OCI-M1 (cell line): ENCODE results near the gene MRTFB.

Experiments used
- DNase-seq: peaks from one replicate; lab custom pipeline; 2025; lab: John Stamatoyannopoulos, UW

MRTFB gene

DNA sequence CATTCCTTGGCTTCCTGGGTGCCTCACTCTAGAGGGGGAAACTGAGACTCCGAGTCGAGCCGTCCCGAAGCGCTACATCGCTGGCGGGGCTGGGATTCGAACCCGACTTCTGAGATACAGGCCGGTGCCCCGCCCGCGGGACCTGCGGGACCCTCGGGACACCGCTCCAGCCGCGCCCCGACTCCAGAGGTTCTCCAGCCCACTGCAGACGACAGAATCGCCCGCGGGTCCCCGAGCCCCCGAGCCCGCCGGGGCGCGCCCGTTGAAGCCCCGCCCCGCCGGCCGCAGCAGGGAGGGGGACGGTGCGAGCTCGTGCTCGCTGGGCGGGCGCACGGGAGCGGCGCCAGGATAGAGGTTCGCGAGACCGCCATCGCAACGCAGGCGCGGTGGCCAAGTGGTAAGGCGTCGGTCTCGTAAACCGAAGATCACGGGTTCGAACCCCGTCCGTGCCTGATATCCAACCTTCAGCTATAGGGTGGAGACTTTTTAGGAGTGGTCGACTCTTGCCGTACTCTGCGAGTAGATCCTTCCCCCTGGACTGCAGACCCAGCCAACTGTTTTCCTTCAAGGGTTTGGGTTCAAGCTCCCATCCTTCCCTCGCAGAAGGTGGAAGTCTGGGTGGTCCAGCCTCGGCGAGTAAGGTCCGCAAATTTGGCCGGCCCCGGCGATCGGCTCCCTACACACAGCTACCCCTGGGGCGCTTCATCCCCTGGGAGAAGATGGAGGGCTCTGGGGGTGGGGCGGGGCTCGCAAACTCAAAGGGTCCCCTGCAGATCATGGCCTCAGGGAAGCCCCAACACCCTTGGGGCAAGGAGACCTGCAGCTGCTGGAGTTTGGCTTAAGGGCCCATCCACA, 214.6 kb downstream of the MRTFB start:
- DNase-seq, result peak; percentile 97

DNA sequence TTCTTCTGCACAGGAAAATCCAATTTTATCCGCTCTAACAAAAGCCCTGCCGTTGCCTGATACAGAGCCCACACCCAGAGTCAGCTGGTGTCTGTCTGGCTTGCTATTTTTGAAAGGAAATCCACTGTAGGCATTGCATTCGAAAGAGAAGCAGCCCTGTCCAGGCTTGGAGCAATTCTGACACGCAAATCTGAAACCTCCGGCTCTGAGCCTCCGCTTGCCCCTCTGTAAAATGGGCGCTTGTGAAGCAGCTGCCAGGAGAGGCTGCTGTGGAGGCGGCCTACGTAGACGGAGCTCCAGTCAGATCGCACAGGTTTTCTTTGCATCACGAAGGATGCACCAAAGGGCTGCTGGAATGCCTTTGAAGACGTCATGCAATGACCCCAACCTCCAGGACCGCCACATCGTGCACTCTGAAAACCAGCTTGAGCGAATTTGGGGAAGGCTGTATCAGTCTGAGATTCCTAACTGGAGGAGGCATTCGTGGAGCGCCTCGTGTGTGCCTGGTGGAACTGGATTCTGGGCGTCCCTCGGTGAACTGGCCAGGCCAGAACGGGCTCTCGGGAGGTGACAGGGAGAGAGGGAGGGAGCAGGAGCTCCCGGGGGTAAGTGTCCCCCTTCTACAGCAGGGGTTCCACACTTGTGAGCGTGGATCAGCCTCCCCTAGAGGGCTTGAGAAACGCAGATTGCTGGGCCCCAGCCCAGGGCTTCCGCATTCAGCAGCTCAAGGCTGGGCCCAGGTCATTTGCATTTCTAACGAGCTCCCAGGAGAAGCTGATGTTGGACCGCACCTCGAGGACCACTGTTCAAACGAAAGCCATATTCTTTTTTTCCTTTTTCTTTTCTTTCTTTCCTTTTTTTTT, 215.5 kb downstream of the MRTFB start:
- no peak for DNase-seq

DNA sequence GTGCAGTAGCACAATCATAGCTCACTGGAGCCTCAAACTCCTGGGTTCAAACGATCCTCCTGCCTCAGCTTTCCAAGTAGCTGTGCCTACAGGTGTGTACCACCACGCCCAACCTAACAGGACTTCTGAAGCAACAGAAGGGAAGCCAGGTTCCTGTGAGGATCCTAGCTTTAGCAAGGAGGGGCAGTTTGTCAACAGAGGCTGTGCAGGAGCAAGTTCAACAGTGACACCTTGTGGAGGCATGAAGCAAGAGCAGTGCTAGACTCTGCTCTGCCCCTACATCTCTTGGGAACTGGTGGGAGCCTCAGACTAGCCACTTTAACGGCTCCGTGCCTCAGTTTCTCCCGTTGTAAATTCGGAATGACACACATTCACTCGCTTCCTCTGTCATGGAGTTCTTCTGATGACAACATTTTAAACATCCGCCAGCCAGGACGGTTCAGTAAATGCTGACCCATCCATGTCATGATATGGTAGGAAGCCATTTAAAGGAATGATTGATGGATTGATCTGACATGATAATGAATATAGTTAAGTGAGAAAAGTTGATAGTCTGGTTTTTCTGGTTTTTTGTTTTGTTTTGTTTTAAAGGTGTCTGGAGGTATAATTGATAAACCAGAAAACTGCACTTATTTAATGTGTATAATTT, 218.7 kb downstream of the MRTFB start:
- peak; percentile 72 for DNase-seq

DNA sequence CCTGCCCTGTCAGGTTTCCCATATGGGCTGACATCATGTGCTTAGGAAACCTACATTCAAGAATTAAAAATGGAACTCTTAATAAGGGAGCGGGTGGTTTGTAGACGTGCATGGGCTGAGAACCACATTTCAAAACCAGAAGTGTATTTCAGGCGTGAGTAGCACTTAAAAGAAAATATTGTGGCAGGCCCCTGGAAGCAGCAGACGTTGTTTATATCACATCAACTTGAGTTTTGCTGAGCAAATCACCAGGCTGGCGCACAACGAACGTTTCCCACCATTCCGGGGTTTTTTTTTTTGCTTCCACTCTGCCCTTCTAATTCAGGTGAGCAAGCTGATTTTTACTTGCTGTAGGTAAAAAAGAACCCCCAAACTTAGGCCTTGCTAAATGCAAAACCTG, 220.2 kb downstream of the MRTFB start:
- no peak for DNase-seq

DNA sequence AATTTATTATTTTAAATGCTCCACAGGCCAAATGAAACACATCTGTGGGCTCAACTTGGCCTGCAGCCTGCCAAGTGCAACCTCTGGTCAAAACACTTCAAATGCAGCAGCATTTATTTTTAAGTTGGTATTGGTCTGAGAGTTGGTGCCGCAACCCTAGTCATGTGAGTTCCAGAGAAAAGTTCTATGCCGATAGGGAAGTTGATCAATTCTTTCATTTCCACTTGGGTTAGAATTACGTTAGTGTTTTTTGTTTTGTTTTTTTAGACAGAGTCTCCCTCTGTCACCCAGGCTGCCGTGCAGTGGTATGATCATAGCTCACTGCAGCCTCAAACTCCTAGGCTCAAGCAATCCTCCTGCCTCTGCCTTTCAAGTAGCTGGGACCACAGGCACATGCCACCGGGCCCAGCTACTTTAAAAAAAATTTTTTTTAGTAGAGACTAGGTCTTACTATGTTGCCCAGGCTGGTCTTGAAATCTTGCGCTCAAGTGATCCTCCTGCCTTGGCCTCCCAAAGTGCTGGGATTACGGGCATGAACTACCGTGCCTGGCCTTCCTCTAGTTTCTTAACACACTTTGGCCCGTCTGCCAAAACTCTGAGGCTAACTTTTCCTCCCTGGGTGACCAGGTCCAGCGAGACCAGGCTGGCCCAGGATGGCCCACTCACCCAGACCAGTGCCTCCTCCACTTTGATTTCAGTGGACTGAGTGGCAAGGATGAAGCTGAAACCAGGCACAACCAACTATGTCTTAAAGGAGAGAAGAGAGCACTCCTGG, 221.1 kb downstream of the MRTFB start:
- DNase-seq, result no peak

DNA sequence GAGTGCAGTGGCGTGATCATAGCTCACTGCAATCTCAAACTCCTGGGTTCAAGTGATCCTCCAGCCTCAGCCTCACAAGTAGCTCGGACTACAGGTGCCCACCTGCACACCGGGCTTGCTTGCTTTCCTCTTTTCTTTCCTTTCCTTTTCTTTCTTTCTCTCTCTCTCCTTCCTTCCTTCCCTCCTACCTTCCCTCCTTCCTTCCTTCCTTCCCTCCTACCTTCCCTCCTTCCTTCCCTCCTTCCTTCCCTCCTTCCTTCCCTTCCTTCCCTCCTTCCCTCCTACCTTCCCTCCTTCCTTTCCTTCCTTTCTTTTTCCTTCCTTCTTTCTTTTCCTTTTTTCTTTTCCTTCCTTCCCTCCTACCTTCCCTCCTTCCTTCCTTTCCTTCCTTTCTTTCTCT, 225.5 kb downstream of the MRTFB start:
- no peak for DNase-seq

DNA sequence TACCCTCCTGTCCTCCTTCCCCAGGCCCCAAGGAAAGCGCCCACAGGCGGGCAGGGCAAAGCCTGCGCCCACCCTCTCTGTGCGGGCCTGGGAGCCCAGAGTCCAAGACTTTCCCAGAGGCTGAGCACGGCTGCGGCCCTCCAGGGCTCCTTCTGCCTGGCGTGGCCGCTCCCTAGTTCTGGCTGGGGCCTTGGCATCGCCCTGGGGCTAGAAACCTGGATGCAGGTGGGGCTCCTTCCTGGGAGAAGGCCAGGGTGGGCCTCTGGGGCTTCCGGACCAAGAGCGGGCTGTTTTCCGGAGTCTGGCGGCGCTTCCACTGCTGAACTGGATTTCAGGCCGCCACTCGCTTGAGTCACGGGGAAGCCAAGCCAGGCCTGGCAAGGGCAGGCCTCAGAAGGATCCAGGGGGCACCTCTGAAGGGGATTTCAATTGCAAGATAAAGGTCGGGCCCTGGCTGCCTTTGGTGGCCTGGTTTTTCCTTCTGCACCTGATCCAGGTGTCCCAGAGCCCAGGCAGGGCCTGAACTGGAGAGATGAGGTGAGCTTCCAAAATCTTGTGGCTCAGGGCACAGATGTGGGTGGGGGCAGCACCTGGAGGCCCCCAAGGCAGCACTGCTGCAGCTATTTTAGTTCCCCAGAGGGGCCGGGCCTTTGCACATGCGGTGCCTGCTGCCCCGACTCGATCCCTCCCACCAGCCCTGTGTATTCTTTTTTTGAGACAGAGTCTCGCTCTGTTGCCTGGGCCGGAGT, 227.4 kb downstream of the MRTFB start:
- DNase-seq, result no peak

DNA sequence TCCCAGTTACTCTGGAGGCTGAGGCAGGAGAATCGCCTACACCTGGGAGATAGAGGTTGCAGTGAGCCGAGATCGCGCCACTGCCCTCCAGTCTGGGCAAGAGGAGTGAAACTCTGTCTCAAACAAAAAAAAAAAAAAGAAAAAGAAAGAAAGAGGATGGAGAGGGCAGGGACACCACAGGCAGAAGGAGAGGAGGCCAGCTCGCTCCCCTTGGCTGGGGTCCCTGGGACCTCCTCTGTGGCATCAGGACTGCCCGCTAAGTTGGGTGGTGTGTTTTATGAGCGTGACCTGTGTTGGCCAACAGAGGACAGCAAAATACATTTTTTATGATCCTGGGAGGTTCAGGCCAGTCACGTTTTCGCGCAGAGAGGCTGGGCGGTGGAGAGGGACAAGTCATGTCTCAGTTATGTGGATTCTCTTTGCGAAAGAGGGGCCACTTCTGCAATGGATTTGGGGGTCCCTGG, 229.6 kb downstream of the MRTFB start:
- peak; percentile 85 for DNase-seq

DNA sequence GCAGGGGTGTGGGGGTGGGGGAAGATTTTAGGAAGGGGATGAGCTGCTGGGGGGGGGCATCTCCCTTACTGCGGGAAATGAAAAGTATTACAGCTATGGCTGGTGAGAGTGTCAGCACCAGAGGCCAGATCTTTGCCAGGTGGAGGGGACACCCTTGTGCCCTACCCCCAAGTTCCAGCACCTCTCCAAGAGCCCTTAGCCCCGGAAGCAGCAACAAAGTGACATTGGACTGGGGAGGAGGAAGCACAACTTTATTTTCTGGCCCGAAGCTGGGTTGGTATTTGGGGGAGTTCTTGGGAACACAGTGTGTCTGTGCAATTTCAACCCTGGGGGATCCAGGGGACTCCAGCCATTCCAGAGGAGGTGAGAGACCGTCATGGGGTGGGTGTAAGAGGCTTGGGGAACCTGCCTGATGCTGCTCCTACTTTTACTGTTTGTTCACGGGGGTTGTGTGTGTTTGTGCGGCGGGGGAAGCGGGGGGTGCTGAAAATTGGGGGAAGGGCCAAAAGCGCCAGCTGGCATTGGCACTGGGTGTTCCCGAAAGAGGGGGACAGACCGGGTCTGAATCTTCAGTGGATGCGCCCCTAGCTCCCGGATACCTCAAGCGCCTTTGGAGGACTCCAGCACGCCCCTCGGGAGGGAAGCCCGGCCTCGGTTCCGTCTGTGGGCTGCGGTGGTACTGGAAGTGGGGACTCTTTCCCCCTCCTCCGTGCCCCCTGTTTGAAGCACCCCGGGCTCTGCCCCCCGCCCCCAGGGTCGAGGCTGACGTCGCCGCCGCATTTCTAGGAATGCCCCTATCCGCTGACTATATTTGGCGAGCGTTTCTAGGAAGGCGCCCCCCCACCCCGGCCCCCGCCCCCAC, 230.3 kb downstream of the MRTFB start:
- peak; percentile 82 for DNase-seq

DNA sequence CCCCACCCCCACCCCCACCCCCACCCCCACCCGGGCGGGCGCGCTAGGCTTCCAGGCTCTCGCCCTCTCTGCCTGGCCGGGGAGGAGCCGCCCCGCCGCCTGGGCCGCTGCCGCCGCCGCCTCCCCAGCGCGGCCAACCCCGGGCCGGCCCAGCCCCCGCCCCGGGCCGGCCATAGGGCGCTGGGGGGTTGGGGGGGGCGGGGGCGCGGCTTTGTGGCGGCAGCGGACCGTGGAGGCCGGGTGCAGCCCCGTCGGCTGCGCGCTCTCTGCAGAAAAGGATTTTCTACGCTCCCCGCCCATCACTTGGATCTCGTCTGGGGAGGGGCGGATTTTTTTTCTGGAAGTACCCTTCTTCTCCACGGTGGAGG, 230.9 kb downstream of the MRTFB start:
- DNase-seq, result peak; percentile 82

DNA sequence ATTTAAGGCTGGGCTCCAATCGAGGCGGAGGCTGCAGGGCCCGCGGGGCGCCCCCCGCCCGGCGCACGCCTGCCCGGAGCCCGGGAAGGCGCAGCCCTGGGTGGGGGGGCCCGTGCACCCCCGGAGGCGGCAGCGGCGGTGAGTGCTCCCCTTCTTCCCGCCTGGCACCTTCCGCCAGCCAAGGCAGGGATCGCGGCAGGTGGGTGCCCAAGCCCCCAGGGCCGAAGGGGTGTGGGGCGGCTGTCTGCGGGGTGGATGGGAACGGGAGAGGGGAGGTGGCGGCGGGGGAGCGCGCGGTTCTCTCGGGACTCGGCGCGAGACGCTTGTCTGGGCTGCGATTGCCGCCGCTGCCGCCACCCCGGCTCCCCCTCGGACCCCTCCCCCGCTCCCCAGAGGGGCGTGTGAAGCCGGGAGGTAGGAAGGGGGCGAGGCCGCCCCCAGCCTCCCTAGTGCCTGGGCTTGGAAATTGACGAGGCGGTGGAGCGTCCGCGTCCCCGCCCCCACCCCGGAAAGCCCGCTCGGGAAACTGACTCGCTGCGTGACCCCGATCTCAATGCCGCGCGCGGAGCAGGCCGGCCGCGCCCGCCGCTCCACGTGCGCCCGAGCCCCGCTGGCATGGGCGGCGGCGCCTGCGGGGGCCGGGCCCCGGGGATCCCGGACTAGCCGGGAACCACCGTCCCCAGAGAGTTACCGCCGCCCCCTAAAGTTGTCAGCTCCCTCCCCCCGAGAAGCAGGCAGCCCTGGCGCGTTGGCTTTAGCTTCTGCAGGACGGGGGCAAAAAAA, 231.5 kb downstream of the MRTFB start:
- peak; percentile 25 for DNase-seq

DNA sequence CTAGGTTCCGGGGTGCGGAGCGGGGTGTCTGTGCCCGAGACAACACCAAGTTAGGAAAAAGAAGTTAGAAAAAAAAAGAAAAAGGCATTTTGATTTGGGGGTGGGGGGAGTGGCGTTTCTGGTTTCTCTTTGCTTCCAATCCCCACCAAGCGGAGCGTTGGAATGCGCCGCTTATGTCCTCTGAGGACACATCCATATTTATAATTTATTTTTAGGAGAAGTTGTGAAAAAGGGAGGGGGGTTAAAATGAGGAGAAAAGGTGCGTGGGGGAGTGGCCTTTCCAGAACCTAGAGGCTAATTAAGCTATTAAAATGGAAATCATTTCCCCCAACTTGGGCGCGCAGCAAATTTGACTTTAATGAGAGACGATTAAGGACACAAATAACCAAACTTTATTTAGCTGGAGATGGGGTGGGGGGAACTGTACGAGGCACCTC, 232.1 kb downstream of the MRTFB start:
- DNase-seq, result no peak

DNA sequence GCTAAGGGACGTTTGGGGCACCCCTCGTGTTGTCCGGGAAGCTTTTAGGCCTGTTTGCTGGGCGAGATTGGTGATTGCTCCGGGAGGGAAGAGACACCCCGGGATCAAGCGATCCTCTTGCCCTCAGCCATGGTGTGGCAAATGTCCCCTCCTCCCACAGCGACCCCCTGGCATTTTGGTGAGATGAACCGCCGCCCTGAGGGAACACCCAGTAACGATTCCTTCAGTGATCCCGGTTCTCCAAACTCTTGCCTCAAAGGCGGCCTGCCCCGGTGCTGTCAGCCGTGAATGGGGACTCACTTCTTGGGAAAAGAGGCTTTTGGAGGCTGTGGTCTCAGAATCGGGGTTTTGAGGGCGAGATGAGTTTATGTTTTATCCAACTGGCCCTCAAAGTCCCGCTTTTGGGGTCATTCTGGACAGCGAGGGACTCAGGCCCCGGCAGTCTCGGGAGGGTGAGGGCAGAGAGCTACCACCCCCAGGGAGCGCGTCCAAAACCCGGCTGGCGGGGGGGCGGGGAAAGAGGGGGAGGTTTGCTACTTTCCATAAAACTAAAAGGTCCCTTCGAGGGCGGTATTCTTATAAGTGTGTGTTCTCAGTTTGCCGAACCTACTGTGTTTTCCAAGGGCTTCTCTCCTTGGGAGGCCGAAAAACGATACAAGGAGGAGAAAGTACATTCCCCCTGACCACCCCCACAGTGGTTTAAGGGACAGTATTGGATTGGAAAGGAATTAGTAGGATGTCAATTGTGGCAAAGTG, 232.7 kb downstream of the MRTFB start:
- DNase-seq, result no peak

DNA sequence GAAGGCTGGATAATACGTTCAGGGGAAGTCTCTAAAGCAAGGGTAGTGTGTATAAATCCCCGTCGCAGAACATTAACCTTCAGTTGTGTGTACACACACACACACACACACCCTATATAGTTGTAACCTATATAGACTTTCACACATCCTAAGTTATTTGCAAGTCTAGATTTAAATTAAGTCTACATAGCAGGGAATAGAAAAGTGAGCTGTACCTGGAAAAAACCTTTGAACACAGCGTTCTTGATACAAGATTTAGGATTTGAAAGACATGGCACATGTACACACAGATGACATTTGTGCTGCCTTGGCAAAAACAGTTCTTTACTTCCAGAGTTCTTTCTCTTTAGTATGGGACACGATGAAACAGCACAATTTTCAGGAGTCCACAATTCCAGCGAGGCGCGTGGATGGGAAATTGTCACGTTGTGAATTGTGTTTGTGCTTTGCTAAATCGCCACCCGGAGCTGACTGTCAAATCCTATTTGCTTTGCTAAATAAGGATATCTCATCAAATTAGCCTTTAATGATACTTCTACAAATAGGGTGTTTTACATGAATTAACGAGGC, 233.9 kb downstream of the MRTFB start:
- no peak for DNase-seq

DNA sequence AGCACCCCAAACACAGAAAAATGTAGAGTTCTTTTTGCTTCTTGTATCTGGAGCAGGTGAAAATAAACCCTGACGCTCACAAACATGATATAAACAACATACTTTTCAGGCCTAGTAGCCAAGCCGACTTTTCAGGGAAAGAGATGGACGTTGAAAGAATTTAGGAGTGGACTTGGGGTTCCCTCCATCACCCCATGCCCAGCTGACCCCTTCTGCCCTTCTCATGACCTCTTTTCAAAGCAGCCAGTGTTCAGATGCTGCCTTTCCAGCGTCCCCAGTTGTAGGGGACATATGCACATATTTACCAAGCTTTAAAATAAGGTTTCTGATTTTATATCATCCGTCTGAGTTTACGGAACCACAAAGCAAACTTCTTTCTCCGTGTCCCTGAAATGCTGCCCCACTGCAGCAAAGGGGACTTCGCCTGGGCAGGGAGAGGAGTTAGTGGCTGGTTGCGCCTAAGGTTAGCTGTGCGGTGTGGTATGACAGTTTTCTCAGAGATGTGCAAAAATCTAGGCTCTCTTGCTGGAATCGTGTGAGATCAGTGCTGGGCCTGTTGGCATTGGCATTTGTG, 235.5 kb downstream of the MRTFB start:
- no peak for DNase-seq

DNA sequence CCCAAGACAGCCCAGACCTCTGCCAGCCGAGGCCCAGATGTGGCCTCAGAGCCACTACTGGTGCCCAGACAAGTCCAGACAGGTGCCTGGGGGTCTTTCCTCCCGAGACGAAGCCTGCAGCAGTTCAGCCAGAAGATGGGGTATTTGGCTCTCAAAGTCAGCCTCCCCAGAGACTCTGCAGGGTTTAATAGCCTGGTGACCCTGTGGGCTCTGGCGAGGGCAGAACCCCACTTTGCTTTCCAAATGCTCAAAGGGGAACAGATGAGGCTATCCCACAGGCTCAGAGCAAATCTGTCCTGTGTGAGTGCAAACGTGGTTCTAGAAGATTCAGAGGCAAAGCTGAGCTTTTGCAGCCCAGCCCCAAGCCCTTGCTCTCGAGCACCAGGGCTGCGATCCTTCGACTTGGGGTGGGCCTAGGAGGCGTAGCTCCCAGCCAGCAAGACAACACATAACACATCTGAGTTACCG, 236.0 kb downstream of the MRTFB start:
- no peak for DNase-seq

DNA sequence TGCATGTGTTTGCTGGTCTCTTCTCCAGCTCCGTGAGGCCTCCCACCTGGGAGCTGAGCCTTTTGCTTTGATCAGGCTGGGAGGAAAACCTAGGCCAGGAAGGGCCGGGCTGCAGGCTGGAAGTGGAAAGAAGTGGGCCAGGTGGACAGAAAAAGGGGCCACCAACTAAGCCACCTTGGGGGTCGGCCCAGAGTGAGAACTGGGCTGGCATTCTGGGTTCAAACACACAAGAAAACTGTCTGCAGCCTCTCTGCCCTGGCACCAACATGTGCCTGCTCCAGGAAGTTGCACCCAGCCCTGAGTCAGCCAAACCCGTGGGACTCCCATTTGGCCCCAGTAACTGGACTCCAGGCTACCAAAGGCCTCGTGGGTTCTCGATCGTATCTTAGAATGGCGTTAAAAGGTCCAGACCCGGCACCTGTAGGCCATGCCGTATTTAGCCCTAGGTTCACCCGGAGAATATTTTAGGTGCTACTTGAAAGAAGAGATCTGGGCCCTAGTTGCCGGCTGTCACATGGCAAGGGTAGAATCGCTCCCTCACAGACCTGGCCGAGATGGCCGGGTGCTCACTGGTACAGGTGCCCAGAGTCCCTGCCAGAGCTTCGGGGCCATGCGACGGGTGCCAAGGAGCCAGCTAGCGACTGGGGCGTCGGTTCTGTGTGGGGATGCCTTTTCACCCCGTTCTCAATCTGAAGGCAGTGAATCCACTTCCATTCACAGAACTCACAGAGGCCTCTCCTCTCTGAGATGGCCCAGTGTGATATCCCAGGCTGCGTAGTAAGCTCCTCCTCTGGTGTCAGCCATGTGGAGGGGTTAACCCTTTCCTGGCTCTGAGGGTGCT, 236.6 kb downstream of the MRTFB start:
- DNase-seq, result peak; percentile 30
